ENCODE results near the gene IRX3. TPM values are rescaled to one million over a fixed set of nuclear protein-coding genes. Genes with fewer than 3 reads are reported as not detected.

IRX3 gene
- total RNA-seq, 1 experiment from 2014 or later: 2.4 TPM

GRCh38 chr16:54303613-54304012 lies 17.0 kb upstream of the IRX3 start:
- DNase-seq: no peak
- no peaks in the 10 kb centered on the region for H3K4me1 ChIP-seq (ENCODE audit: insufficient read depth, low read length)
- H3K4ac ChIP-seq (ENCODE audit: low read depth, low read length): no peak overlapping the region
- H3K18ac ChIP-seq (ENCODE audit: insufficient read length, low read depth, low read length): no peak overlapping the region
- no peaks in the 10 kb centered on the region for H3K23me2 ChIP-seq (ENCODE audit: insufficient read length, low read depth, low read length, poor library complexity, severe bottlenecking)
- peaks cover 13% of the 10 kb centered on the region for H3K27me3 Mint-ChIP-seq (ENCODE audit: low read depth)
- no peak overlapping the region for H3K9ac ChIP-seq (ENCODE audit: extremely low read depth, insufficient read length, low read length)
- H3K4me3 Mint-ChIP-seq: no peak overlapping the region
- no peak overlapping the region for H3K23ac ChIP-seq (ENCODE audit: insufficient read length, low read depth, low read length)
- no peak overlapping the region for H2AFZ ChIP-seq (ENCODE audit: low read length)
- H2BK120ac ChIP-seq (ENCODE audit: low read depth, low read length, poor library complexity, severe bottlenecking): no peak overlapping the region
- H2BK20ac ChIP-seq (ENCODE audit: low read depth, low read length, poor library complexity, severe bottlenecking): no peak overlapping the region
- no peak overlapping the region for H3K14ac ChIP-seq (ENCODE audit: insufficient read depth, low read length)
- no peaks in the 10 kb centered on the region; a peak in 1 of 7 replicates for H3K36me3 Mint-ChIP-seq (ENCODE audit: insufficient read depth in 1 of 3, low read depth in 3 of 3)
- H4K91ac ChIP-seq (ENCODE audit: insufficient read length, low read depth, low read length): no peak overlapping the region
- no peak overlapping the region for H3K4me2 ChIP-seq (ENCODE audit: insufficient read depth, insufficient read length, low read length)
- no peaks in the 10 kb centered on the region; a peak in 1 of 5 replicates for H3K9me3 Mint-ChIP-seq
- H4K8ac ChIP-seq (replicated peaks; ENCODE audit: insufficient read length, low read depth, low read length): no peak overlapping the region
- H3K79me2 ChIP-seq (ENCODE audit: insufficient read depth, low read length): no peaks in the 10 kb centered on the region
- H3K27ac ChIP-seq (ENCODE audit: insufficient read length, low read depth, low read length): no peak overlapping the region
- H2BK12ac ChIP-seq (ENCODE audit: insufficient read length, low read depth, low read length): no peak overlapping the region
- no peaks in the 10 kb centered on the region; the same call in 1 of the 2 replicates for H3K27me3 ChIP-seq (ENCODE audit: insufficient read depth, low read length)
- no peak overlapping the region for H2BK5ac ChIP-seq (ENCODE audit: insufficient read length, low read length)
- no CpG with 5 or more reads among the region's 8 CpGs for WGBS (ENCODE audit: extremely low coverage, insufficient read length, low lambda C conversion rate)
- H4K20me1 ChIP-seq (ENCODE audit: control insufficient read depth, insufficient read depth, insufficient read length): no peaks in the 10 kb centered on the region
- H3T11ph ChIP-seq (ENCODE audit: low read length): no peak overlapping the region
- no peak overlapping the region for H3K56ac ChIP-seq (ENCODE audit: insufficient read length, low read depth, low read length)
- no peak for TF ChIP-seq CTCF (conservative IDR thresholded peaks at IDR 0.05)
- H2BK15ac ChIP-seq (ENCODE audit: low read depth, low read length): no peak overlapping the region
- H2AK5ac ChIP-seq (ENCODE audit: insufficient read length, low read length): no peak overlapping the region
- peaks cover 7 to 15% of the 10 kb centered on the region in 2 experiments for H3K4me1 Mint-ChIP-seq
- H4K5ac ChIP-seq (ENCODE audit: insufficient read length, low read depth, low read length): no peak overlapping the region
- H3K79me1 ChIP-seq (ENCODE audit: insufficient read depth, low read depth, low read length, poor library complexity, severe bottlenecking): no peaks in the 10 kb centered on the region
- no peaks in the 10 kb centered on the region for H3K9me3 ChIP-seq (ENCODE audit: control insufficient read depth, low read depth, low read length)
- H3K27ac Mint-ChIP-seq: no peak overlapping the region
